Measurements from ENCODE around the gene PAX8.

GRCh38 chr2:113169002-113169530 lies 109.7 kb downstream of the PAX8 start:
- TF ChIP-seq POLR2A (IDR thresholded peaks at IDR 0.05) (no peak), CTCF (IDR thresholded peaks at IDR 0.05) (no peak)
